T-helper 1 cell treated with Interleukin-12 subunit alpha and Interleukin-12 subunit beta and Interleukin-4 antibody, amounts not matched to agents 30 μg/mL and 1 μg/mL, for 36 hours (primary cell): ENCODE data around the gene SHROOM3.

Experiments used
- H3K27ac Mint-ChIP-seq: one replicate; pipeline ENCODE4 v1.8.0; 2021; ENCODE audit warnings: mild to moderate bottlenecking, mixed read lengths
- H3K27me3 Mint-ChIP-seq: one replicate; pipeline ENCODE4 v1.8.0; 2021; ENCODE audit warnings: low read depth, mixed read lengths
- H3K36me3 Mint-ChIP-seq: one replicate; pipeline ENCODE4 v1.8.0; 2021; ENCODE audit warnings: low read depth, mixed read lengths
- H3K4me1 Mint-ChIP-seq: one replicate; pipeline ENCODE4 v1.8.0; 2021; ENCODE audit warnings: low read depth, mixed read lengths
- H3K4me3 Mint-ChIP-seq: one replicate; pipeline ENCODE4 v1.8.0; 2021; ENCODE audit warnings: mild to moderate bottlenecking, moderate library complexity, mixed read lengths
- H3K9me3 Mint-ChIP-seq: one replicate; pipeline ENCODE4 v1.8.0; 2021; ENCODE audit warnings: mixed read lengths

SHROOM3 gene

GRCh38 chr4:76753814-76754213, 318.8 kb downstream of the SHROOM3 start:
- Mint-ChIP-seq H3K36me3 (no peaks in the 10 kb centered on the region), H3K27me3 (peaks cover 17% of the 10 kb centered on the region), H3K4me1 (peaks cover 3% of the 10 kb centered on the region)

GRCh38 chr4:76754439-76754838, 319.4 kb downstream of the SHROOM3 start:
- no peak overlapping the region for H3K27ac Mint-ChIP-seq
- peaks cover 5% of the 10 kb centered on the region for H3K4me1 Mint-ChIP-seq
- peaks cover 15% of the 10 kb centered on the region for H3K27me3 Mint-ChIP-seq
- no peaks in the 10 kb centered on the region for H3K36me3 Mint-ChIP-seq
- H3K9me3 Mint-ChIP-seq: peaks cover 4% of the 10 kb centered on the region
- no peak overlapping the region for H3K4me3 Mint-ChIP-seq

More at GRCh38 chr4:76753814-76754213, 318.8 kb downstream of the SHROOM3 start:
- H3K9me3 Mint-ChIP-seq: peaks cover 4% of the 10 kb centered on the region
- H3K27ac Mint-ChIP-seq: no peak overlapping the region
- H3K4me3 Mint-ChIP-seq: no peak overlapping the region

GRCh38 chr4:76755756-76756155, 320.7 kb downstream of the SHROOM3 start:
- Mint-ChIP-seq H3K27me3 (peaks cover 9% of the 10 kb centered on the region), H3K9me3 (peaks cover 4% of the 10 kb centered on the region), H3K27ac (no peak overlapping the region), H3K4me1 (peaks cover 5% of the 10 kb centered on the region), H3K36me3 (no peaks in the 10 kb centered on the region), H3K4me3 (no peak overlapping the region)

GRCh38 chr4:76756416-76756815, 321.4 kb downstream of the SHROOM3 start:
- no peak overlapping the region for H3K27ac Mint-ChIP-seq
- no peaks in the 10 kb centered on the region for H3K36me3 Mint-ChIP-seq
- peaks cover 8% of the 10 kb centered on the region for H3K27me3 Mint-ChIP-seq
- no peak overlapping the region for H3K4me3 Mint-ChIP-seq
- peaks cover 5% of the 10 kb centered on the region for H3K4me1 Mint-ChIP-seq
- H3K9me3 Mint-ChIP-seq: peaks cover 3% of the 10 kb centered on the region

- H3K27me3 Mint-ChIP-seq: peaks cover 4% of the 10 kb centered on the region
- no peaks in the 10 kb centered on the region for H3K36me3 Mint-ChIP-seq
- H3K4me1 Mint-ChIP-seq: peaks cover 5% of the 10 kb centered on the region
- H3K27ac Mint-ChIP-seq: no peak overlapping the region
- H3K9me3 Mint-ChIP-seq: no peaks in the 10 kb centered on the region
- H3K4me3 Mint-ChIP-seq: no peak overlapping the region
These were observed 322.4 kb downstream of the SHROOM3 start for GRCh38 chr4:76757418-76757939.

- H3K4me3 Mint-ChIP-seq: no peak overlapping the region
- H3K4me1 Mint-ChIP-seq: peaks cover 5% of the 10 kb centered on the region
- H3K27ac Mint-ChIP-seq: no peak overlapping the region
- H3K36me3 Mint-ChIP-seq: no peaks in the 10 kb centered on the region
- peaks cover 4% of the 10 kb centered on the region for H3K27me3 Mint-ChIP-seq
- H3K9me3 Mint-ChIP-seq: no peaks in the 10 kb centered on the region
These were observed 323.4 kb downstream of the SHROOM3 start for GRCh38 chr4:76758290-76758882.

GRCh38 chr4:76758996-76759395, 324.0 kb downstream of the SHROOM3 start:
- Mint-ChIP-seq H3K27me3 (peaks cover 4% of the 10 kb centered on the region), H3K36me3 (no peaks in the 10 kb centered on the region), H3K4me1 (peaks cover 5% of the 10 kb centered on the region), H3K4me3 (no peak overlapping the region), H3K9me3 (no peaks in the 10 kb centered on the region), H3K27ac (no peak overlapping the region)

GRCh38 chr4:76760193-76760592, 325.2 kb downstream of the SHROOM3 start:
- peaks cover 5% of the 10 kb centered on the region for H3K4me1 Mint-ChIP-seq
- no peak overlapping the region for H3K27ac Mint-ChIP-seq
- no peak overlapping the region for H3K4me3 Mint-ChIP-seq

GRCh38 chr4:76762137-76763130, 327.4 kb downstream of the SHROOM3 start:
- H3K4me3 Mint-ChIP-seq: no peak overlapping the region
- peaks cover 5% of the 10 kb centered on the region for H3K4me1 Mint-ChIP-seq
- H3K27ac Mint-ChIP-seq: no peak overlapping the region
- peaks cover 14% of the 10 kb centered on the region for H3K27me3 Mint-ChIP-seq
- H3K9me3 Mint-ChIP-seq: no peaks in the 10 kb centered on the region
- H3K36me3 Mint-ChIP-seq: no peaks in the 10 kb centered on the region

More at GRCh38 chr4:76760193-76760592, 325.2 kb downstream of the SHROOM3 start:
- peaks cover 10% of the 10 kb centered on the region for H3K27me3 Mint-ChIP-seq
- H3K9me3 Mint-ChIP-seq: no peaks in the 10 kb centered on the region
- H3K36me3 Mint-ChIP-seq: no peaks in the 10 kb centered on the region

- Mint-ChIP-seq H3K27me3 (peaks cover 13% of the 10 kb centered on the region), H3K9me3 (no peaks in the 10 kb centered on the region), H3K4me3 (no peak overlapping the region)
These were observed 329.2 kb downstream of the SHROOM3 start for GRCh38 chr4:76764251-76764650.

GRCh38 chr4:76765473-76766183, 330.6 kb downstream of the SHROOM3 start:
- H3K36me3 Mint-ChIP-seq: no peaks in the 10 kb centered on the region
- H3K9me3 Mint-ChIP-seq: no peaks in the 10 kb centered on the region
- no peak overlapping the region for H3K27ac Mint-ChIP-seq
- H3K4me1 Mint-ChIP-seq: no peaks in the 10 kb centered on the region
- H3K4me3 Mint-ChIP-seq: no peak overlapping the region
- H3K27me3 Mint-ChIP-seq: peaks cover 10% of the 10 kb centered on the region

More at GRCh38 chr4:76764251-76764650, 329.2 kb downstream of the SHROOM3 start:
- no peak overlapping the region for H3K27ac Mint-ChIP-seq
- H3K4me1 Mint-ChIP-seq: no peaks in the 10 kb centered on the region
- H3K36me3 Mint-ChIP-seq: no peaks in the 10 kb centered on the region

GRCh38 chr4:76767983-76768382, 333.0 kb downstream of the SHROOM3 start:
- no peaks in the 10 kb centered on the region for H3K9me3 Mint-ChIP-seq
- H3K27me3 Mint-ChIP-seq: peaks cover 10% of the 10 kb centered on the region
- no peak overlapping the region for H3K4me3 Mint-ChIP-seq
- no peaks in the 10 kb centered on the region for H3K36me3 Mint-ChIP-seq
- no peaks in the 10 kb centered on the region for H3K4me1 Mint-ChIP-seq
- H3K27ac Mint-ChIP-seq: no peak overlapping the region

GRCh38 chr4:76772498-76773106, 337.6 kb downstream of the SHROOM3 start:
- H3K27me3 Mint-ChIP-seq: peaks cover 5% of the 10 kb centered on the region
- no peaks in the 10 kb centered on the region for H3K4me1 Mint-ChIP-seq
- no peak overlapping the region for H3K4me3 Mint-ChIP-seq
- no peaks in the 10 kb centered on the region for H3K9me3 Mint-ChIP-seq
- H3K27ac Mint-ChIP-seq: no peak overlapping the region
- no peaks in the 10 kb centered on the region for H3K36me3 Mint-ChIP-seq

GRCh38 chr4:76773766-76774165, 338.7 kb downstream of the SHROOM3 start:
- no peaks in the 10 kb centered on the region for H3K9me3 Mint-ChIP-seq
- no peak overlapping the region for H3K4me3 Mint-ChIP-seq
- no peak overlapping the region for H3K27ac Mint-ChIP-seq
- H3K4me1 Mint-ChIP-seq: no peaks in the 10 kb centered on the region
- peaks cover 2% of the 10 kb centered on the region for H3K36me3 Mint-ChIP-seq
- peaks cover 5% of the 10 kb centered on the region for H3K27me3 Mint-ChIP-seq
